SK-N-SH (cell line): ENCODE results near the gene MRTFB. TPM values are rescaled to one million over a fixed set of nuclear protein-coding genes. Genes with fewer than 3 reads are reported as not detected.

ENCODE experiments used
- CTCF ChIA-PET: fragments of 300-600, 350-600 bp; formaldehyde crosslinking; extraction: SDS; loops from one replicate; lab custom pipeline; 2021; lab: Yijun Ruan, JAX
- POLR2A ChIA-PET: fragments of 350-600 bp; sonication (Branson Sonifier 250); formaldehyde crosslinking; extraction: SDS; loops from one replicate; lab custom pipeline; 2020; ENCODE audit warnings: antibody characterized with exemption, inconsistent platforms; lab: Yijun Ruan, JAX
- DNase-seq: peaks from one replicate; pipeline ENCODE4 v3.0.0; 2012
- H2AFZ ChIP-seq: fragments of 200-600 bp; sonication (generic); 2 replicates; pipeline ENCODE4 v1.8.1; 2016; ENCODE audit warnings: antibody characterized with exemption, mild to moderate bottlenecking, low read depth
- H3F3A ChIP-seq: fragments of 200-600 bp; sonication (generic); replicated peaks from 2 replicates; pipeline ENCODE3; 2016; ENCODE audit warnings: antibody characterized with exemption, mild to moderate bottlenecking; ENCODE audit not compliant: insufficient read depth
- H3K27ac ChIP-seq, 2 experiments: fragments of 200-500 bp in 1 of 2; fragments of 200-600 bp in 1 of 2; sonication (Bioruptor generic) in 1 of 2; sonication (generic), shearing (Covaris generic) in 1 of 2; 2 replicates each; pipeline versions ENCODE4 v1.5.1 to v1.6.1; 2014 to 2016; ENCODE audit warnings: low read depth in 2 of 2, inconsistent platforms in 1 of 2, low read length in 1 of 2, mild to moderate bottlenecking in 1 of 2, mixed read lengths in 1 of 2
- H3K27me3 ChIP-seq: fragments of 200-600 bp; sonication (generic), shearing (Covaris generic); 2 replicates; pipeline ENCODE4 v1.6.1; 2016; ENCODE audit warnings: mixed run types; ENCODE audit not compliant: insufficient read depth
- H3K36me3 ChIP-seq, 2 experiments: fragments of 200-500 bp in 1 of 2; fragments of 200-600 bp in 1 of 2; sonication (Bioruptor generic) in 1 of 2; sonication (generic) in 1 of 2; replicated peaks in 1 of 2; 2 replicates each; pipeline versions ENCODE3 to v1.5.1; 2014 to 2016; ENCODE audit warnings: low read length in 1 of 2, mild to moderate bottlenecking in 1 of 2; ENCODE audit not compliant: insufficient read depth in 2 of 2, control insufficient read depth in 1 of 2
- H3K4me1 ChIP-seq, 2 experiments: fragments of 200-500 bp in 1 of 2; fragments of 200-600 bp in 1 of 2; sonication (Bioruptor generic) in 1 of 2; sonication (generic), shearing (Covaris generic) in 1 of 2; 2 replicates each; pipeline versions ENCODE4 v1.5.1 to v1.6.1; 2014 to 2016; ENCODE audit warnings: low read depth in 1 of 2, low read length in 1 of 2, mixed run types in 1 of 2; ENCODE audit not compliant: insufficient read depth in 2 of 2, control insufficient read depth in 1 of 2
- H3K4me2 ChIP-seq: fragments of 200-600 bp; sonication (generic), shearing (Covaris generic); 2 replicates; pipeline ENCODE4 v1.6.1; 2017; ENCODE audit warnings: mixed run types
- H3K4me3 ChIP-seq, 2 experiments: fragments of 200-500 bp in 1 of 2; fragments of 200-600 bp in 1 of 2; sonication (Bioruptor generic) in 1 of 2; sonication (generic), shearing (Covaris generic) in 1 of 2; 2 replicates each; pipeline versions ENCODE4 v1.5.1 to v1.8.1; 2014 to 2016; ENCODE audit warnings: low read depth in 2 of 2, inconsistent platforms in 1 of 2, low read length in 1 of 2, mild to moderate bottlenecking in 1 of 2, mixed read lengths in 1 of 2, moderate library complexity in 1 of 2
- H3K79me2 ChIP-seq: fragments of 200-600 bp; sonication (generic); 2 replicates; pipeline ENCODE4 v1.8.1; 2017; ENCODE audit warnings: mild to moderate bottlenecking; ENCODE audit not compliant: insufficient read depth
- H3K9ac ChIP-seq: fragments of 200-600 bp; sonication (generic); 2 replicates; pipeline ENCODE4 v1.6.1; 2017; ENCODE audit warnings: mixed run types
- H3K9me2 ChIP-seq: fragments of 200-600 bp; sonication (generic); 2 replicates; pipeline ENCODE4 v1.6.1; 2017; ENCODE audit warnings: mixed run types
- H3K9me3 ChIP-seq: fragments of 200-600 bp; sonication (generic); 2 replicates; pipeline ENCODE4 v1.6.1; 2017; ENCODE audit warnings: mixed run types, mild to moderate bottlenecking, moderate library complexity
- H4K20me1 ChIP-seq: fragments of 200-600 bp; sonication (generic); 2 replicates; pipeline ENCODE4 v1.6.1; 2017; ENCODE audit warnings: mild to moderate bottlenecking, mixed run types; ENCODE audit not compliant: insufficient read depth
- CTCF ChIP-seq: fragments of 200-600 bp; sonication (generic); IDR thresholded peaks from 2 replicates; pipeline ENCODE4 v1.6.1; 2017; ENCODE audit warnings: antibody characterized with exemption, mild to moderate bottlenecking, moderate library complexity
- FOXJ3 ChIP-seq: sonication (generic); formaldehyde crosslinking; IDR thresholded peaks from 2 replicates; pipeline ENCODE4 v1.5.1; 2020; ENCODE audit warnings: mild to moderate bottlenecking, missing genetic modification reagents
- FOXM1 ChIP-seq: IDR thresholded peaks from 2 replicates; pipeline ENCODE4 v1.4.0; 2012; ENCODE audit warnings: low read depth, mild to moderate bottlenecking
- MAX ChIP-seq: IDR thresholded peaks from 2 replicates; pipeline ENCODE4 v1.4.0; 2012; ENCODE audit warnings: low read depth
- MXI1 ChIP-seq: IDR thresholded peaks from 2 replicates; pipeline ENCODE4 v1.6.1; 2012; ENCODE audit warnings: mild to moderate bottlenecking, low read depth, low read length, improper control_type of control experiment
- NRF1 ChIP-seq: IDR thresholded peaks from 2 replicates; pipeline ENCODE4 v1.6.1; 2012; ENCODE audit warnings: low read depth, mild to moderate bottlenecking, low read length
- PBX3 ChIP-seq: IDR thresholded peaks from 2 replicates; pipeline ENCODE4; 2012
- REST ChIP-seq: IDR thresholded peaks from 2 replicates; pipeline ENCODE4 v1.6.1; 2012; ENCODE audit warnings: mild to moderate bottlenecking, low read depth, low read length, moderate library complexity
- RFX5 ChIP-seq: IDR thresholded peaks from 2 replicates; pipeline ENCODE4 v1.6.1; 2012; ENCODE audit warnings: mild to moderate bottlenecking, improper control_type of control experiment, low read length
- SIN3A ChIP-seq: IDR thresholded peaks from 2 replicates; pipeline ENCODE4 v1.6.1; 2012; ENCODE audit warnings: low read depth, mild to moderate bottlenecking, low read length, moderate library complexity, borderline replicate concordance
- SMC3 ChIP-seq: IDR thresholded peaks from 2 replicates; pipeline ENCODE4 v1.6.1; 2012; ENCODE audit warnings: low read depth, low read length, improper control_type of control experiment
- YY1 ChIP-seq: IDR thresholded peaks from 2 replicates; pipeline ENCODE4 v1.4.0; 2012; ENCODE audit warnings: low read depth, mild to moderate bottlenecking
- WGBS: methylation state at CpG from one replicate; pipeline ENCODE4 v1.1.6; 2017; ENCODE audit warnings: low lambda C conversion rate; 5-methylcytosine and 5-hydroxymethylcytosine counted together
- polyA plus RNA-seq, 3 experiments: library from polyadenylated mRNA; depleted of rRNA; stranded (reverse); fragments of >200 nt; gene quantifications; 2 replicates each; pipeline ENCODE4 v1.2.3, GENCODE V29; 2012

The MRTFB gene
- polyA plus RNA-seq, 1 of the 3 experiments (the other 2 are of a cell fraction): 3.3 TPM

- H3K36me3 ChIP-seq: peaks cover 4 to 11% of the 10 kb centered on the region in 2 experiments
- H3K9me2 ChIP-seq: no peaks in the 10 kb centered on the region
- no peak overlapping the region for H3K4me2 ChIP-seq
- H3K4me3 ChIP-seq: no peak overlapping the region
- ChIA-PET POLR2A (no interaction called here), CTCF (no interaction called here)
- DNase-seq: no peak
- 97% methylated on average over 2 of the region's 2 CpGs for WGBS
- TF ChIP-seq CTCF: no peak
- no peaks in the 10 kb centered on the region; a peak in 1 of 4 replicates for H3K4me1 ChIP-seq
- no peaks in the 10 kb centered on the region for H3K27me3 ChIP-seq
- no peaks in the 10 kb centered on the region for H3F3A ChIP-seq
- no peaks in the 10 kb centered on the region for H3K9me3 ChIP-seq
- H3K79me2 ChIP-seq: peaks cover 15% of the 10 kb centered on the region; the same call in 1 of the 2 replicates
- H2AFZ ChIP-seq: no peak overlapping the region
- no peaks in the 10 kb centered on the region for H4K20me1 ChIP-seq
- H3K9ac ChIP-seq: no peak overlapping the region
- no peak overlapping the region for H3K27ac ChIP-seq
These were observed 6.8 kb downstream of the MRTFB start for GRCh38 chr16:14077918-14078317.

GRCh38 chr16:14086477-14086876 is 15.4 kb downstream of the MRTFB start:
- H3K9me3 ChIP-seq: no peaks in the 10 kb centered on the region
- DNase-seq: no peak
- POLR2A ChIA-PET: no interaction called here
- peaks cover 6 to 15% of the 10 kb centered on the region in 2 experiments for H3K36me3 ChIP-seq
- H3K27me3 ChIP-seq: no peaks in the 10 kb centered on the region
- no peak overlapping the region for H3K9ac ChIP-seq
- H2AFZ ChIP-seq: no peak overlapping the region
- H3K79me2 ChIP-seq: peaks cover 16% of the 10 kb centered on the region
- H3K4me2 ChIP-seq: no peak overlapping the region
- H4K20me1 ChIP-seq: no peaks in the 10 kb centered on the region
- WGBS: 98% methylated on average over 1 of the region's 1 CpG
- no peak overlapping the region for H3K4me3 ChIP-seq
- no peak for TF ChIP-seq MXI1
- no peak for TF ChIP-seq SIN3A
- no peak for TF ChIP-seq RFX5
- TF ChIP-seq, all 33 proteins: peak for 0
- peaks cover 0 to 6% of the 10 kb centered on the region in 2 experiments; a peak in 2 of 4 replicates for H3K4me1 ChIP-seq
- no peak overlapping the region for H3K27ac ChIP-seq
- no peaks in the 10 kb centered on the region for H3F3A ChIP-seq
- no peaks in the 10 kb centered on the region for H3K9me2 ChIP-seq
- CTCF ChIA-PET: interaction anchor here (0.6 to 1.8 kb wide), 2 partner anchors 16 to 375 kb away, joined by 3 to 4 read pairs; no protein-coding TSS in a partner anchor

- CTCF ChIA-PET: interaction anchor here (1.3 to 1.8 kb wide), 2 partner anchors 15 to 25 kb away, joined by 4 read pairs; no protein-coding TSS in a partner anchor
- TF ChIP-seq CTCF: no peak
- TF ChIP-seq YY1: no peak
- TF ChIP-seq NRF1: no peak
- TF ChIP-seq SMC3: no peak
- TF ChIP-seq RFX5: no peak
- TF ChIP-seq REST: no peak
- no peak for TF ChIP-seq FOXM1
- no peak for TF ChIP-seq FOXJ3 (CRISPR knock-in tag)
- no peak for TF ChIP-seq MAX
- TF ChIP-seq PBX3: no peak
These were observed 16.1 kb downstream of the MRTFB start for GRCh38 chr16:14087181-14087580.

More at GRCh38 chr16:14087181-14087580, 16.1 kb downstream of the MRTFB start:
- Histone ChIP-seq H3K27me3 (no peaks in the 10 kb centered on the region), H3K4me2 (no peak overlapping the region), H3K9ac (no peak overlapping the region), H3K9me2 (no peaks in the 10 kb centered on the region), H3K36me3 (peaks cover 6 to 14% of the 10 kb centered on the region in 2 experiments), H4K20me1 (no peaks in the 10 kb centered on the region), H3K4me3 (no peak overlapping the region), H3K9me3 (no peaks in the 10 kb centered on the region), H3F3A (no peaks in the 10 kb centered on the region), H3K79me2 (peaks cover 16% of the 10 kb centered on the region), H3K4me1 (peaks cover 0 to 9% of the 10 kb centered on the region in 2 experiments; a peak in 2 of 4 replicates), H3K27ac (no peak overlapping the region), H2AFZ (no peak overlapping the region)
- POLR2A ChIA-PET: no interaction called here
- DNase-seq: no peak
- 100% methylated on average over 1 of the region's 1 CpG for WGBS
